SK-N-MC (cell line): ENCODE measurements around the gene EFHD1.

ENCODE experiments used
- EZH2 ChIP-seq: fragments of 200-600 bp; sonication (generic); IDR thresholded peaks from one replicate; pipeline ENCODE4 v1.6.1; 2017; ENCODE audit warnings: antibody characterized with exemption
- POLR2AphosphoS5 ChIP-seq: IDR thresholded peaks from 2 replicates; pipeline ENCODE4 v1.6.1; 2012; ENCODE audit warnings: mild to moderate bottlenecking, low read depth, low read length, borderline replicate concordance

DNA sequence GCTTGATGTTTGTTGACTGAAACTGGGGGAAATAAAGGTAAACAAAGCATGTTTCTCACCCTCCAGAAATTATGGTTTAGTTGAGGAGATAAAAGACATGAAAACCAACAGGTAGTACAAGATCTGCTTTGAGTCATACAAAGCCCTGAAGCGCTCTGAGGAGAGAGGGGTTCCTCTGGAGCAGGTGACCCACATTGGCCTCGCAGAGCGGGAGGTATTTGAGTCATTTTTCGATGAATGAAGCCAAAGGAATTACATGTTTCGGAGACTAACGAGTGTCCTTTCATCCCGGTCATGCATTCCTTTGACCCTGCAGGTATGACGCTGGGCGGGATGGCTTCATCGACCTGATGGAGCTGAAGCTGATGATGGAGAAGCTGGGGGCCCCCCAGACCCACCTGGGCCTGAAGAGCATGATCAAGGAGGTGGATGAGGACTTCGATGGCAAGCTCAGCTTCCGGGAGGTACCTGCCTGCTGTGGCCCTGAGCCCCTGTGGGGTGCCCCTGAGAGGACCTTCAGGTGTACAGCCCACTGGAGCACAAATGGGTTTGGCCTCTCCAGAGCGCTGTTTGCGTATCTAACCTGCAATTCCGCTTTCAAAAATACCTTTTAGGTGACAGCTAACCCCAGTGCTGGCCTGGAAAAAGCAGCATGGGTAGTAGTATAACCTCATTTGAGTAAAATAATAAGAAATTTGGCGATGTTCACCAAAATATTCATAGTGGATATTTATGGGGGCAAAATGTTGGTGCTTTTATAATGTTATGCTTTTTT, 29.3 kb downstream of the EFHD1 start:
- TF ChIP-seq EZH2 (no peak), POLR2AphosphoS5 (no peak)
